NCI-H2196 (cell line): ENCODE results near the gene LDHD.

Source experiments
- DNase-seq: peaks from one replicate; lab custom pipeline; 2025; ENCODE audit not compliant: unreplicated experiment; lab: John Stamatoyannopoulos, UW

LDHD gene

GRCh38 chr16:75116081-75116910 lies at the start of gene LDHD:
TSS of gene LDHD (minus strand) at chr16:75116780. CDS start at chr16:75116720, 60 bp downstream.
- DNase-seq: no peak

GRCh38 chr16:75160386-75160785 lies 43.8 kb upstream of the LDHD start:
- no peak for DNase-seq

- no peak for DNase-seq
These were observed 36.1 kb upstream of the LDHD start for GRCh38 chr16:75152635-75153034.

DNA sequence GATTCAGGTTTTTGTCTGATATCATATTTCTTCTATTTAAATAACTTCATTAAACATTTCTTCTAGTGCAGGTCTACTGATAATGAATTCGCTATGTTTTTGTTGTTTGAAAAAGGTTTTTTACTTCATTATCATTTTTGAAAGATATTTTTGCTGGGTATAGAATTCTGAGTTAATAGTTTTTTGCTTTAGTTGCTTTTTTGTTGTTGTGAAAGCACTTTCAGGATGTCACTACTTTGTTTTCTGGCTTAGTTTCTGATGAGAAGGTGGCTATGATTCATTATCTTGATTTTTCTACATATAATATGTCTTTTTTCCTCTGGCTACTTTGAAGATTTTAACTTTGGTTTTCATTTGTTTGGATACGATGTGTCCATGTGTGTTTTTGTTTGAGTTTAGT lies 35.2 kb upstream of the LDHD start:
- DNase-seq: no peak

DNA sequence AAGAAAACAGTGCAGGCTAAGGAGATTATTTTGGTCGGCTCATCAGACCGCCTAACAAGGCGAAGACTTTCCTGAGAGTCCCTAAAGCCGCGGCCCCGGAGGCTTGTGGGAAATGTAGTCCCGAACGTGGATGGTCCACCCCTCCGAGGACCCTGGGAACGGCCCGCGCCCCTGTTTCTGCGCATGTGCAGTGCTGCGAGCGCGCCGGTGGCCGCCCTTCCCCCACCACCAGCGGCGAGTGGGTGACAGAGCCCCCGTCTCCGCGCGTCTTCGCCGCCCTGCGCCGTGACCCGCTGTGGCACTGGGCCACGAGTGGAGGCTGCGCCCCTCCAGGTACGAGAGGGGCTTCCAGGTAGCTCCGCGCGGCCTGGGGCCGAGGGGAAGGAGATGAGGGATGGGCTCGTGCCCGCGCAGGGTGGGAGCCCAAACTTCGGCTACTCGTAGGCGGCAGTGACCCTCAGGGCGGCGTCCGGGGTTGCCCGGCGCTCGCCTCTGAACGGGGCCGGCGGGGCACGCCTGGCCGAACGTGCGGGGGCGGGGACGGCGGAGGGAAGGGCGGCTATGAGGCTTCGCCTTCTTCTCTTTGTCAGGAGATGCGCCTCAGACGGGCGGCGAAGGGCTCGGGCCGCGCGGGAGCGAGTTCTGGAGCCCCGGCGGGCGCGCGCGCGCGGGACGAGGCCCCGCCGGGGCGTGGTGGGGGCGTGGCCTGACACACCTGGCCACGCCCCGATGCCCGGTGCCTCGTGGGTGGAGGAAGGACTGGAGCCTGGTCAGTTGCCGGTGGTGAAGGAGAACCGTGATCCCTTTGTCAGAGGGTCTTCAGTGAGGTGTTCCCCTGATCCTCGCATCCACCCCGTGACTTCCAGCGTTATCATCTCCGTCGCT lies 32.0 kb upstream of the LDHD start, which contains the start of gene ZFP1:
ZFP1 (plus strand) TSS at position 214 of the 885 bp plus-strand sequence. CDS start 4,428 bp downstream, outside the sequence.
- peak; percentile 81 for DNase-seq

DNA sequence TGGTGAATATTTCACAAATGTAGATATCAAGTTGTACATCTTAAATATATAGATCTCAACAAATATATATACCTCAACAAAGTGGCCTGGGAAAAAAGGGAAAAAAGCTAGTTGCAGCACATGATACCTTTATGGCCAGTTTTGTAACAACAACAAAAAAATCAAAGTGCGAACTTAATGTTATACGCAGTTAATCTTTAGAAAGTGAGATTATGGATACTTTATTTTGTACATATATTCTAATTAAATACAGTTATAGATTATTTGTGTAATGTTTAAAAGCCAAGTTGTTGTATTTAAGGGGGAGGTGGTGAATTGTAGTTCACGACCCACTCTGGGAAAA lies 31.4 kb upstream of the LDHD start:
- DNase-seq: no peak

DNA sequence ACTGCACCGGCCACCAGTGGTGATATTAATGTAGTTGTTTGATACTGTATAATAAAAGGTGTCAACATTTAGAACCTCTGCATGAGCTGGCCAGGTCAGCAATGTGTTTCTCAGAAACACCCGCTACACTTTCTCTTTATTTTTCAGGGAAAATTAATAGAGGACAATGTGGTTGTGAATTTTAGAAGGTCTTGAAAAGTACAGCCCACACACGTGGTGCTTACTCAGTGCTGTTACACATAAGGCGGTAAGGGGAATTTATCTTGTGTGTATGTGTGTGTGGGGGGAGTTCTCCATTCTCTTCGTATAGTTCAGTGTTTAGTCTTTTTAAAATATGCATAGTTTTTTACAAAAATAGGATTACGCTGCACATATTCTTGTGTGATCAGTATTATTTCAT lies 27.4 kb upstream of the LDHD start:
- no peak for DNase-seq

DNA sequence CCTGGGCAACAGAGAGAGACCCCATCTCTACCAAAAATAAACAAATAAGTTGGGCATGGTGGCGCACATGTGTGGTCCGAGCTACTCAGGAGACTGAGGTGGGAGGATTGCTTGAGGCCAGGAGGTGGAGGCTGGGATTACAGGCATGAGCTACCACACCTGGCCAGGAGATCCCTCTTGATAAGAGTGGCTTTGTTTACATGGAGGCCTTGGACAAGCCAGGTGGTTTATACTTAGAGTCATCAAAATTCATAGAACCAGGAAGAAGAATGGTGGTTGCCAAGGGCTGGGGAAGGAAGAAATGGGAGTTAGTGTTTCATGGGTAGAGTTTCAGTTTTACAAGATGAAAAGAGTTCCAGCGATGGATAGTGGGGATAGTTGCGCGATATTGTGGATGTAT lies 22.9 kb upstream of the LDHD start:
- peak; percentile 14 for DNase-seq

DNA sequence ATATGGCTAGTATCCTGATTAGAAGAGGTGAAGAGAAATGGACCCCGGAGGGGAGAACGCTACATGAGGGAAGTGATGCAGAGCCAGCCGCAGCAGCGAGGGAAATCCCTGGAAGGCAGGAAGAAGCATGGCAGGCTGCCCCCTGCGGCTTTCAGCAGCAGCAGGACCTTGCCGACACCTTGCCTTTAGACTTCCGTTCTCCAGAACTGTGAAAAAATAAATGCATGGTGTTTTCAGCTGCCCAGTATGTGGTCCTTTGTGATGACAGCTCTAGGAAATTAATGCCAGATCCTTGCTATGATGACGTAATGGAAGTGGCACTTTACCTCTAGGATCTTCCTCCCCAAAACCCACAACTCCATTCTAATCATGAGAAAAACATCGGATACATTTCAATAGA lies 22.1 kb upstream of the LDHD start:
- DNase-seq: no peak

DNA sequence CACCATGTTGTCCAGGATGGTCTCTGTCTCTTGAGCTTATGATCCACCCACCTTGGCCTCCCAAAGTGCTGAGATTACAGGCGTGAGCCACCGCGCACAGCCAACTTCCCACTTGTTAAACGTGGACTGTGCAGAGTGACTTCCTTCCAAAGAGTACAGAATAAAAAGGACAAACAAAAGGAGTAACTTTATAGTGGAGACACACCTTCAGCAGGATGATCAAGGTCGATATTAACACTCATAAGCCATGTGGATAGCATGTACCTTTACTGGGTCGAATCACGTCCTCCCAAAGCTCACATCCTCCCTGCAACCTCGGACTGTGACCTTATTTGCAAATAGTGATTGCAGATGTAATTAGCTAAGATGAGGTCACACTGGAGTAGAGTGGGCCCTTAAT lies 21.7 kb upstream of the LDHD start:
- DNase-seq: no peak

GRCh38 chr16:75131081-75131480 lies 14.5 kb upstream of the LDHD start:
- no peak for DNase-seq

- DNase-seq: peak; percentile 1
These were observed 13.7 kb upstream of the LDHD start for GRCh38 chr16:75130150-75130771.

- DNase-seq: peak; percentile 30
These were observed 13.0 kb upstream of the LDHD start for GRCh38 chr16:75129421-75130149.

DNA sequence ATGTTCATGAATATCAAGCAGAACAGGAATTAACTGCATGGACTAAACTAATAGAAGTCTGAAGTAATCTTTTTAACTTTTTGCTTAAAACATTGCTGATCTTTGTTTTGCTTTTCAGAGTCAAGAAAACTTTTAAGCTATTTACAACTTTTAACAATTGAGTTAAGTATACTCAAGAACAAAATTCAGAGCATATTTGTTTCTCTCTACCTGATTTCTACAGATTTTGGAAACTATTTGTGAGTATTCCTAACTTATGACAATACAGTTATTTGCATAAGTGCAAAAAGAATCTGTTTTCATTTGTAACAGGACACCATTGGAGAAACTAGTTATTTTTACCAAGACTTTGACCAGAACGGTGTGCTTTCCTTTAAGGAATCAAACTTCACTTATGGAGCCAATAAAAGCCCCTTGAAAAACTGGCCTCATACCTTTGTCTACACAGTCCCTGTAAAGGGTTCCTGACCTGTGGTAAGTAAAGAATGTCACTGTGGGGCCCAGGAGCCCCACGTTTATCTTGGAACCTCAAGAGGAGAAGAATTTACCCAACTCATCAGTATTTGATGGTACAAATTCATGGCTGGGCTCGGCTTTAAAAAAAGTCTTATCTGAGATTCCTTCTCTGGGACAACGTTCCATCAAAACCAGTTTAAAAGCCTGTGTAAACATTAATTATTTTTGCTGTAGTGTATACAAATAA lies 11.3 kb upstream of the LDHD start:
- DNase-seq: no peak

DNA sequence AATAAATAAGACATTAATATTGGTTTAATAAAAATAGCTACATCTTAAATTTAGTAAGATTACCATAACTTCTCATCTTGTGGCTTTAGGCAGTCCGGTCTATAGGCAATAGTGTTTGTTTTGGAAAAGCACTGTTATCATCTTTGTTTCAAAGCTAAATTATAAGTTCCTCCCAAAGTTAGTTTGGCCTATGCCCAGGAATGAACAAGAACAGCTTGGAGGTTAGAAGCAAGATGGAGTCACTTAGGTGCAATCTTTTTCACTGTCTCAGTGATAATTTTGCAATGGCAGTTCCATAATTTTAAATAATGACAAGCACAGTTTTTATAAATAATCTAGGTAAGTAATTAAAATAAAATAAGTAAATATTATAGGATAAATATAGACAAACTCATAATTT lies 6.0 kb upstream of the LDHD start:
- no peak for DNase-seq

GRCh38 chr16:75121949-75122568 lies 5.5 kb upstream of the LDHD start:
- no peak for DNase-seq

DNA sequence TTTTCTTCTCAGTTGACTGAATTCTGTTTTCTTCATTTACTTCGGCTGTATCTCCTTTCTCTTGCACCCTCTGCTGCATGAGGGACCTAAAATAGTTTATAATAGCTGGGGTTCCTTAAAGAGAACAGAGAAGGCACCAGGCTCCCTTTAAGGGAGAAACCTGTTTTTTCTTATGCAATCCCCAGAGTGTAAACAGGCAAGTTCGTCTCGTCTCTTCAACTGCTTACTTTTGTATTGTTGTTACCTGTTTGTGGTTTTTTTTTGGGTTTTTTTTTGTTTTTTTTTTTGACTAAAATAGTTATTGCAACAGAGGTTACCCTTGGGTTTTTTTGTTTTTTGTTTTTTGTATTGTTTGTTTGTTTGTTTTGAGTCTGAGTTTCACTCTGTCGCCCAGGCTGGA lies 3.7 kb upstream of the LDHD start:
- DNase-seq: no peak

DNA sequence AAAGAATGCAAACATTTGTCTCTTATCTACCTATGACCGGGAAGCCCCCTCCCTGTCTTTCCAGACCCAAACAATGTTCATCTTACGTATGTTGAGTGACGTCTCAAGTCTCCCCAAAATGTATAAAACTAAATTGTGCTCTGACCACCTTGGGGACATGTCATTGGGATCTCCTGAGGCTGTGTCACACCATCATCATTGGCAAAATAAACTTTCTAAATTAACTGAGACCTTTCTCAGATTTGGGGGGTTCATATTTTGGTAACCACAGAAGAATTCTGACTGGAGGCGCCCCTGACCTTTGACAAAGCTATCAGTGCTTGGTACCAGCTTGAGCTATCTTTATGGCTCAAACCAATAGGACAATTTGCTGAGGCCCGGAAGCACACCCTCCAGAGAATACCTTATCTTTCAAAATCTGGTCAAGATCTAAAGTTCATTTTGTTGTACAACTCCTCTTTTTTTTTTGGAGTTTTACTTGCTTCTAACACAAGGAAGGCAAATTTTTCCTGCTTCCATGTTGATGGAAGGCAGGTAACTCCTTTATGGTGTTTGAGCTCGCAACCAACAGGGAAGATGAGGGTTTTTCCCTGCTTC lies 2.5 kb upstream of the LDHD start:
- no peak for DNase-seq

GRCh38 chr16:75116911-75117245 lies 298 bp upstream of the LDHD start:
- DNase-seq: no peak
